ENCODE data around the gene NES.

The NES gene

DNA sequence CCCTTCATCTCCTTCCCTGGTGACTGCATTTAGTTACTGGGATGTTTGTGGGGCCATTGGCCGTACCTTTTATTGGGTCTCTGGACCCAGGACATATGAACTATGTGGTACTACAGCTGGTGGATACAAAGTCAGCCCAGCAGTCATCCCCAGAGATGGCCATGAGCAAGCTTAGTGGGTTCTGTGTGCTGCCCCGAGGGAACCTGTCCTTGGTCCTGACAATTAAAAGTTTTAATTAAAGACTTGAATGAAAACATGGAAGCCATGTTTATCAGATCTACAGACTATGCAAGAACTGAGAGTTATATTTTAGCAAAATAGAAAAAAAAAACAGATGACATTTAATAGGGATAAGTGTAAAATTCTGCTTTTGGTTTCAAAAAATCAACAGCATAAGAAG lies 2.8 kb upstream of the NES start:
- no peak for DNase-seq

DNA sequence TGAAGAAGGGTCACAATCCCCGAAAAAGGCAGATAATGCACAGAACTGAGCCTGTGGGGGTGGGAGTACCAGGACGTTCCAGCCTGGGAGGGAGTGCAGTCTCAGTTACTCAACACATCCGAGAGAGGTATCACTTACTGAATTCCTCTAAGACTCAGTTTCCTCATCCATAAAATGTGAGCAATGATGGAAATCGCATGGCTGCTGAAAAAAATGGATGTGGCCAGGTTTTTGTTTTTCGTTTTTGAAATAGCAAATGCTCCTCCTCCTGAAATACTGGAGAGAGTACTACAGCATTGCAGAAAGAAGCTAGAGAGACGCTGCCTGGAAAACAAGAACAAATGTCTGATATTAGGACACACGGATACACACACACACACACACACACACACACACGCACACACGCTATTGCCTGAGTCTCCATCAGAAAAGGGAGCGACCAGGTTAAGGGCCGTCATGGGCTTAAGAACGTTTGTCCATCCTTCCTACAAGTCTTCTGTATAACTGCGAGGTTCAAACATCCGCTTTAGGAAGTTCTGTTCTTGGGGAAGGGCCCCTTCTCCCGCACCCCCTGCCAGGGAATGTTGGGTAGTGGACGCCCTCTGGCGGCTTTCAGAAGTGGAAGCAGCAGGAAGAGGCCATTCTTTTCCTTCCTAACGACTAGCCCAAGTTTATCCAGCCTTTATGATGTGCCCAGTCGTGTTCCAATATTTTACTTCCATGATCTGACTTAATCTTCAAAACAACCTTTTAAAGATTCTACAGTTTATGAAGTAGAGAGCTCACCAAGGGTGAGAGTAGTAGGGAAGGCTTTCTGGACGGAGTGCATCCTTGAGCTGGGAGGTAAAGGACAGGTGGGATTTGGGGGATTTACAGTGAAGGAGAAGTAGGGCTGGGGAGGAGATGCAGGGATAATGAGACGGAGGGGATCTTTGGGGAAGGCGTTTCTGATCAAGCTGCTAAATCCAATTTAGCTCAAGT lies 699 bp upstream of the NES start:
- peak; percentile 61 to 82 (median 75) for DNase-seq

DNA sequence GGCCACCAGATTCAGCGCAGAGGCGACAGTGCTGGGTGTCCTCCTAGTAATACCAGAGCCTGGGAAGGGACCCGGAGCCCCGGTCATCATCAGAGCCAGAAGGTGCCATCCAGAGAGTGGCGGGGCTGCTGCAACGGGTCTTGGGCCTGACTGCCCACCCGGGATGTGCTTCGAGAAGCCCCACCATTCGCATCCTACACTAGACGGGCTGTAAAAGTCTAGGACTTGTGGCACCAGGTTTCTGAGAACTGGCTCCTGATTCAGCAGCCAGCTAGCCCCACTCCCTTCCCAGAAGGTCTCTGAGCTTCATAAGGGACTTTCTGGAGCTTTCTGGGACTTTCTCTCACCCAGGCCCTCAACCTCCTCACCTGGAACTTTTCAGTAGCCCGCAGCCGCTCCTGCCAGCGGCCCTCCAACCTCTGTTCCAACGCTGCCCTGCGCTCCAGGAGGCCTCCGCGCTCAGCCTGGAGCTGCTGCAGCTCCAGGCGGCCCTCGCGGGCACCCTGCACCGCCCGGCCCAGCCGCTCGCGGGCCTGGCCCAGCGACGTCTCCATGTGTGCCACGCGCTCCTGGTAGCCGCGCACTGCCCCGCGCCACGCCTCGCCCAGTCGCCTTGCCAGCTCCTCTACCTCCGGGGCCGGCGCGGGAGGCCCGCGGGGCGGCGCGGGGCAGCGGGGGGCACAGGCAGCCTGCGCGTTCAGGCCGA lies 940 bp downstream of the NES start:
- DNase-seq, result no peak

DNA sequence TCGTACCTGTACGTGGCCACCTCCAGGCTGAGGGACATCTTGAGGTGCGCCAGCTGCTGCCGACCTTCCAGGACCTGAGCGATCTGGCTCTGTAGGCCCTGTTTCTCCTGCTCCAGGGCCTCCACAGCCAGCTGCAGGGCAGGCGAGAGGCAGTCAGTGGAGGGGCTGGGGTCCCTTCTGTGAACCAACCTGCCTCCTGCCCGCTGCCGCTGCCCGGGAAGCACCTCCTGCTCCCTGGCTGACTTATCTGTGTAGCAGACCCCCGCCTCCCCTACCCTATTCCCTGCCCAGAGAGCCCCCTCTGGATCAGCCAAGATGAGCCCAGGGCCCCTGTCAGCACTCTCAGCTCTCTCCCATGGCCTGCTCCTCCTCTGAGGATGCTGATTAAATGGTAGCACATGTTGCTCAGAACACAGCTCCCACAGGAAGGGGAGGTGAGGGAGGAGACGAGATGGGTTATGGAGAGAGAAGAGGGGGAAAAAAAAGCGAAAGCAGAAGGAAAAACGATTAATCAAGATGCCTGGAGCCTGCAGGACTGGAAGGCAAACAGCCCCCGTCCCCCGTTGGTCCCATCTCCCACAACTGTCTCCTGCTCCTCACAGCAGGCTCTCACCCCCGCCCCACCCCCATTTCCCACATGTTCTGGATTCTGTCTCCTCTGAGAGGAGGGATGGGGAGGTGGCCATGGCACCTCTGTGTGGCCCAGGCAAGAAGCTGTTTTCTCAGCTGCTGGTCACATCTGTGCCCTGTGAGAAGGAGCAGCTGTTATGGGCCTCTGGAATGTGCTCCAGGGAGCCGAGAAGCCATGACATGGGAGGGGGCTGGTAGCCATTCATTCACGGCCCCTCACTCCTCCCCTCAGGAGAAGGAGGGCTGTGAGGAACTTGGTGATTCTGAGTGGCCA lies 1.7 kb downstream of the NES start:
- no peak for DNase-seq

DNA sequence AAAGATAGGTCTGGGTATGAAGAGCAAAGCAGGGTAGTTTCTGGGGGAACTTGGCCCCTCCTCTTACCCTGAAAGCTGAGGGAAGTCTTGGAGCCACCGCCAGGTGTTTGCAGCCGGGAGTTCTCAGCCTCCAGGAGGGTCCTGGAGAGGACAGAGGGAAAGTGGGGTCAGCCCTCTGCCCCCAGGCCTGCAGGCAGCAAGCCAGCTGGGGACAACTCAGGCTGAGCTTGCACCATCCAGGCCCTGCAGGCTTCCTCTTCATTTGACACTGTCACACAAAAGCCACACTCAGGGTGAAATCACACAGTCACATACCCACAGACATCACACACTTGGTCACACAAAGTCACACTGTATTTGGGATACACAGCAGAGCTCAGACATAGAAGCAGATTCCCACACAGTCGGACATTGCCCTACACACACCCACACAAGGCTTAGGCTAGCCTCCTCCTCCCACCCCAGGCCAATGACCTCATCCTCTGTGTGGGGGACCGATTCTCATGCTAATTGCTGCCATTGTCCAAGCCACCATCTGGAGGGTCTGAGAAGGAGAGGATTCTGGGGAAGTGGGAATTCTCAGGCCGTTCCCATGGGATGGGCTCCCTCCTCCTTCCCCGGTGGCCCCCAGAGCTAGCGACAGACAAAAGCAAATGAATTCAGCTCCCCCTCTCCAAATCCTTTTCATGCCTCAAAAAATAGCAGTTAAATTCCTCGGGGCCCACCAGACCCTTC lies 3.7 kb downstream of the NES start:
- peak; percentile 31 to 70 (median 66) for DNase-seq

DNA sequence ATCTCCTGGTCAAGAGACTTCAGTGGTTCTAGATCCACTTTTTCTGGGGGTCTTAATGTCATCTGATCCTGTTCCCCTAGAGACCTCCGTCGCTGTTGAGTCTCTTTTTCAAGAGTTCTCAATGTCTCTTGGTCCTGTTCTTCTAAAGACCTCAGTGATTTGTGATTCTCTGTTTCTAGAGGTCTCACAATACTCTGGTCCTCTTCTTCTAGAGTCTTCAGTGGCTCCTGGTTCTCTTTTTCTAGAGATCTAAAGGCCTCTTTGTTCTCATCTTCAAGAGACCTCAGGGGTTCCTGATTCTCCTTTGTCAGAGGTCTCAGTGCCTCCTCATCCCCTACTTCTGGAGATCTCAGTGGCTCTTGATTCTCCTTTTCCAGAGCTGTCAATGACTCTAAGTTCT lies 5.4 kb downstream of the NES start:
- no peak for DNase-seq

DNA sequence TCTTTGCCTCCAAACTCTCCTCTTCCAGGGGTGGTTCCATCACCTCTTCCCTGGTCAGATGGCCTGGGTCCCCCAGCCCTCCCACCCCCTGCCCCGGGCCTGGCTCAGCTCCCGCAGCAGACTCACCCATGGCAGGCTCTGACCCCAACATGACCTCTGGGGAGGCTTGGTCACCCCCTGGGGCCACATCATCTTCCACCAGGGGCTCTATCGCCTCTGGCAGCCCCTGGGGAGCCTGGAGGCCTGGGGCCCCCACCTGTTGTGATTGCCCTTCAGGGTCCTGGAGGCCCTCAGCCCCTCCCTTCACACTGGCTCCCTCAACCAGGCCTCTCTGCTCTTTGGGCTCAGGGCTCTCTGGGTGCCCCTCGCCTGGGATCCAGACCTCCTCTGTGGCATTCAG lies 6.4 kb downstream of the NES start:
- DNase-seq, result no peak

DNA sequence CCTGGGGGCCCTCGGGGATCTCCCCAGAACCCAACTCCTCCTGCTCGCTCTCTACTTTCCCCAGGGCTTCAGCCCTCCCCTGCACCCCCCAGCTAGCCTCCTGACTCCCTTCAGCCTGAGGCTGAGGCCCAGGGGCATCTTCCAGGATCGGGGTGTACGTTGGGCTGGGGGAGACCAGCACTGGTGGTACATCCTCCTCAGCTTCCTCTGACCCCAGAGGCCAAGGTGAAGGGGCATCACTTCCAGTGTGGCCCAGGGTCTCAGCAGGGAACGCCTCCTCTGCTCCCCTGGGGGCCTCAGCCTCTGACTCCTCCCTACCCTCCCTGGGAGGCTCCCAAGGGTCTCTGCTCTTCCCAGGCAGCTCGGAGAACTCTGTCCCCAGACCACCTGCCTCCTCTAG lies 6.8 kb downstream of the NES start:
- no peak for DNase-seq

DNA sequence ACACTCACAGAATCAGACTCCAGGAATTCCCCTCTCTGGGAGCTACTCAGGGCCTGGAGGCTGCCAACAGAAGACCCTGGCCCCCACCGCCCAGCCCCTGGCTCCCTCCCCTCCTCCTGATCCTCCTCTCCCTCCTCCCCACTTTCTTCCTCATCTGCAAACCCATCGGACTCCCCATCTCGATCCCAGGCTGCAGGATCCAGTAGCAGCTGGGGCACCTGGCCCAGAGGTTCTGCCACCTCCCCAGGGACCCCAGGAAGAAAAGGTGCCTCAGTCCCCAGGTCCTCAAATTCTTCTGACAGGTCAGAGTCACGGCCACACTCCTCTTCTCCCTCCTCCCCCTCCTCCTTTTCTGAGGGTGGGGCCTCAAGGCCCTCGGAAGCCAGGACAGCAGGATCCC lies 7.4 kb downstream of the NES start:
- DNase-seq, result no peak

DNA sequence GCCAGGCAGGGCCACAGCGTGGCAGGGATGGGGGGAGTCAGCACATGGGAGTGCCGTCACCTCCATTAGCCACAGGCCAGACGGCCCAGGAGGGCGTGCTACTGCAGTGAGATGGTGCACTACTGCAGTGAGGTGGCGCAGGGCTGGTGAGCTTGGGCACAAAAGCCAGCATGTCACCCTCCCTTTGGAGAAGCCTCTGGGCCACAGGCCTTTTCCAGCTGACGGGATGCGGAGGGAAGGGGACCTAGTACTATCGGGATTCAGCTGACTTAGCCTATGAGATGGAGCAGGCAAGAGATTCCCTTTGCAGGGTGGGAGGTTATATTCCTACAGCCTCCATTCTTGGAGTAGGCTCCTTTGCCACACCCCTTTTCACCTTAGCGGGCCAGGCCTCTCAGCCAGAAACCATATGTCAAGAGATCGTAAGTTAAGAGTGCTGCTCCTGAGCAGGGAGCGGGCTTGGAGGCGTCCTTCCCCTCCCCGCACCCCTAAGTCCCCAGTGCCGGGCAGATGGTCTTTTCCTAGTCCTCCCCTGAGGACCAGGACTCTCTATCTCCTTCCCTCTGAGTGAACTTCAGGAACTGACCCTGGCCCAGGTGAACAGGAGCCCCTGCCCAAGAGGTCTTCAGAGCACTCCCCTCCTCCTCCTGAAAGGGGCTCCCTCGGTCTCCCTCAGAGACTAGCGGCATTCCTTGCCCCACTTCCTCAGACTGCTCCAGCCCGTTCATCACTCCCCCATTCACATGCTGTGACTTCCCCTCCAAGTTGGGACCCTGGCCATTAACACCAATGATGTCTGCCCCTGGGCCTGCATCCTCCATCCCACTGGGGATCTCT lies 8.2 kb downstream of the NES start:
- DNase-seq, result no peak

DNA sequence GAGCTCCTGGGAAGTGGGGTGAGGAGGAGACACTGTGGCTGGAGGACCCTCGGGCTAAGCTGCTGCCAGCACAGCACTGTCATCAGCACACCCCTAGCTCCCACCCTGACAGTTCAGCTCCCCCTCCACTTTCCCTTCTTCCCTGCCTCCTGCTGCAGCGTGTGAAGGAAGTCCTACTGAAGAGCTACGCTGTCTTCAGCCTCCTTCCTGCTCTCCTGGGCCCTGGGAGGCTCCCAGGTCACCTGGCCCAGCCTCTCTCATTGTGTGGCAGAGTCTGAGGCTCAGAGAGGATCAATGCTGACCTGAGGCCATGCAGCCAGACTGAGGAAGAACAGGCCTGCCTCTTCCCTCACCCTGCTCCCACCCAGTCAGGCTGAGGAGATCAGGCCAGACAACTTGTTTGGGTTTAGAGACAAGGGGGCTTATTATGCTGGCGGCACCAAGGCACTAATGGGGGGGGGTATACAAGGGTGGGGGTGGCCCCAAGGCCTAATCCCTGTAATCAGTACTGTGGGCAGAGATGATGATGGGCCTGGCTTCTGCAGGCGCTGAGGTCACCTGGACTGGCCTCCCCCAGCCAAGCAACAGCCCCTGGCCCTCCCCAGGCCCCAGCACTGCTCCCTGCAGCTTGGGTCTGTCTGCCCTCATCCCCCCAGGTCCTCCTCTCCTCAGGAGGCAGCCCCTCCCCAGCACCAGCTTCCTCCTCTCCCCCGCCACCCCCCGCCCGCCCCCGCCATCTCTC lies 9.1 kb downstream of the NES start:
- DNase-seq, result no peak

DNA sequence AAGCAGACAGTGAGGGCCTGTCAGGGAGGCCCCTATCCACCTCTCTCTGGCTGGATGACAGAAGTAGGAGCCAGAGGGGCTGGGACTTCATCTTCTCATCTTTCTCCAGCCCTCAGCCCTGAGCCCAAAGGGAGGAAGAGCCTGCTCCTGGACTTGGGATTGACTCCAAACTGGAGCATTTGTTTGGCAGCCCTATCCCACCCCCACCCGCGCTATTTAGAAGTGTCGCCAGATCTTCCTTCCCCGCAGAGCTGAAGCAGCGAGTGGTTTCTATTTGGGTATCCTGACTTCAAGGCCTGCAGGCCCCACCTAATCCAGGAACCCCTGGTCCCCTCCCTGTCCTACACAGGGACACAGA lies 9.6 kb downstream of the NES start:
- DNase-seq, result no peak

DNA sequence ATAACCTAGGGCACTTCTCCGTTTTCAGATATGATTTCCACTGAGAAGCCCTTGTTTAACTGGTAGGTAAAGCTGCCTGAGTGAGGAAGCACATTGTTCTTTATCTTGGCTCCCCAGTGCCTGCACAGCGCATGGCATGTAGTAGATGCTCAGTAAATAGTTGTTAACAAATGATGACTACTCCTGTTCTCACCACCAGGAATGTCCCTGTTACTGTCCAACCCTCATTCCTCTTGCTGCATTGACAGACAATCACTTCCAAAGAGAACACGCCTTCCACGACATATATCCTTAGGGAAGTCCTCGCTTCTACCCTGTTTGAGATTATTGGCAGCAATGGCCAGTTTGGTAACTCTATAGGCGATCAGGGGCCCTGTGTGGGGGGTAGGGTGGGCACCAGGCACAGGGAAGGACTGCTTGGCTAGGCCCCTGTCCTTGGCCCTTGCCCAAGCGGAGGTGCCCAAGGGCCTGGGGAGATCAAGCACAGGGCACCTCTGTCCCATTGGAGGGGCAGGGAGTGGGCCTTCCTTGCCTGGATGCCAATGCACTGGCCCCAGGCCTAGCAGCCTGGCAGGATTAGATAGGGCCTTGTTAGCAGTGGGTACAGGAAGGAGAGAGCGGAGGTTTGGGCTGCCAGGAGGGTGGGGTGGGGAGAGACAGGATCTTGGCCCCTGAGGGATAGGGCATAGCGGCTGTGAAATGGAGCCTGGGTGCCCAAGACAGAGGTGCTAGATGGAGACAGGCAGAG lies 10.2 kb downstream of the NES start:
- no peak for DNase-seq

DNA sequence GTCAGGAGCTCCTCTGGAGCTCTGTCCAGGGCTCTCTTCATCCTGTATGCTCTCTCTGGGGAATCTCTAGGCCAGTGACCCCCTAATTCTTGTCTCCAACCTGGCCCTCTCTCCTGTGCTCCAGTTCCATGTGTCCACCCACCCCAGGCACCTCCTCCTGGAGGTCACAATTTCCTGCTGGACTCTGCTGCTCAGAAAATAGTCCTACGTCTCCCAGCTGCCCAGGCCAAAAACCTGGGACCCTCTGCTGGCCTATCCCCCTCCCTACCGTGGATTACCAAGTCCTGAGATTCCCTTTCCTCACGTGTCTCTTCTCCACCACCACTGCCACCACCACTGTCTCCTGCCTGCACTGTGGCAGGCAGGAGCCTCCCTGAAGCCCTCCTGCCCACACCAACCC lies 11.7 kb downstream of the NES start:
- no peak for DNase-seq

DNA sequence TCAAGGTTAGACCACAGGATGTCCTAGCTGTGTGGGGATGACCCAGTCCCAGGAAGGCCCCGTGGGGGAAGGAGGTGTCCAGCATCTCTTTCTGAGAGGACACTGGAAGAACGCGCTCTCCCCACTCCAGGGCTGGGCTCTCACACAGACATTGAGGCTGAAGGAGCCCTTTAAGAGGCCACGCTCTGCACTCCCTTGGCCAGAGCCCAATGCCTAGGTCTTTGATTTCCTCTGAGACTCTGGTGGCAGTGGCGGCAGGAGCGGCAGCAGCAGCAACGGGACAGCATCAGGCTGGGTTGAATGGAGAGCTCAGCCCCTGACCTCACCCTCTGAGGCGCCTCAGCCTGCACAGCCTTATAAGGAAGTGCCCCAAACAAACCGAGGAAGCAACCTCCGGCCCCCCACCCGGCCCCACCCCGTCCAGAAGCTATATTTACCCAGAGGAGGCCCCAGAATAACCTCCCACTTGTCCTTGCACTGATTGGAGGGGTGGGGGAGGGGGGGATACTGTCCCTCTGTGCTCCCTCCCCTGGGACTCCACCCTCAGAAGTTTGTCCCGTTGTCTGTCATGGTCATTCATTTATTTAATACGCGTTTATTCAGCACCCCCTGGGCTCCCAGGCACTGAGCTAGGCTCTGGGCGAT lies 12.3 kb downstream of the NES start:
- peak; percentile 58 to 76 (median 74) for DNase-seq

DNA sequence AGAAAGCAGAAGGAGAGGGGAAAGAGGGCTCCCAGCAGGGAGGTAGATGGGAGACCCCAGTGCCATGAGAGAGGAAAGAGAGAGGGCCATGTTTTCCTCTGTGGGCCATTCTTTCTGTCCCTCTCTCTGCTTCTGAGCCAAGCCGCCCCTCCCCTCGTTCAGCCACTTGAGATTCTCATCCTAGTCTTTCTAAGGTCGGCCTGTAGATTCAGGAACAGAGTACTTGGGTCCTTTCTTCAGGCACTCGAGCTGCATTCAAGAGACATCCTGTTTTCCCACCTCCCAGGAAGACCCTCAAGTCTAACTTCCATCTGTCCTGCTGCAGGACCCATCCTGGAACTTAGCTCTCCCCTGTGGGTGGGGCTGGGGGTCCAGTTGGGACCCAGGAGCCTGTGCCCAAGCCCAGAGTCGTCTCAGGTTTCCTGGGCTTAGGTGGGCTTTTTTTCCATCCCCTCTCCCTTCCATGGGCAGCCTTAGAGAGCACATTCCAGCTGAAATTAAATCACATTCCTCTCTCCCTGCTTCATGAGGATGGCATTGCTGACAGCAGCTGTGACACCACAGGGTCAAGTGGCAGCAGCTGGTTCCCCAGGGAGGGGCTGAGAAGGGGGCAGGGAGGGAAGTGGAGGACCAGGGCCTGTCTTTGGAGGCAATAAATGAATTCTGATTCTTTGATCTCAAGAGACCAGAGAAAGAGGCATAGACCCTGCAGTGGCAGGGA lies 13.0 kb downstream of the NES start:
- no peak for DNase-seq

DNA sequence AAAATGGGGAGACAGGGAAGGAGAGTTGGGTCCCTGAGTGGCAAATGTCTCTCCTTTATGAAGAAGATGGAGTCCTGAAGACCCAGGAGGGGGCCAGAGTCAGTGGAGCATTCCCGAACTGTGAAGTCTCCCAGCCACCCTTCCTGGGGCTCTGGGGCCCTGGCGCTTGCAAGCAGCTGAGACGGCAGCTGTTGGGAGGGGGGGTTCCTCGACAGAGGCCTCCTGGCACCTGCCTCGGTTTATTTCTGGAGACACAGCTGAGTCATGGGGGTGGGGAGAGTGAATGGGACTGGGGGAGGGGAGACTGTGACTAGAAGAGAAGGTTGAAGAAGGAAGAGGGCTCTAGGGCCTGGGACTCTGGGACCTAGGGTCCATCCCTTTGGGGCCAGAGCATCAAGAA lies 14.0 kb downstream of the NES start:
- DNase-seq, result no peak

DNA sequence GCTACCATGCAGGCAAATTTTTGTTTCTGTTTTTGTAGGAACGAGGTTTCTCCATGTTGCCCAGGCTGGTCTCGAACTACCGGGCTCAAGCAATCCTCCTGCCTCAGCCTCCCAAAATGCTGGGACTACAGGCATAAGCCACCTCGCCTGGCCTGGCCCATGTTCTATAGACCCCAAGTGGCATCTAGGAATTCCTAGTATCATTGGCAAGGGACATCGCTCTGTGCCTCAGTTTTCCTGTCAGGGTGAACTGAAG lies 14.5 kb downstream of the NES start:
- no peak for DNase-seq
